T-helper 2 cell (primary cell): ENCODE measurements around the gene SPTBN1.
A peak's percentile ranks its signal among the peaks of the same experiment; 100 is the strongest.
"Not testable (repeated sequence)": the region's sequence is repeated elsewhere in the genome, so short reads cannot be mapped to it uniquely, and the experiment has no call there.

Experiments used
- DNase-seq, 5 experiments: peaks; one replicate each; pipeline versions ENCODE4 v3.0.0 to v3.0.0-alpha.2; 2012 to 2022

SPTBN1 gene

DNA sequence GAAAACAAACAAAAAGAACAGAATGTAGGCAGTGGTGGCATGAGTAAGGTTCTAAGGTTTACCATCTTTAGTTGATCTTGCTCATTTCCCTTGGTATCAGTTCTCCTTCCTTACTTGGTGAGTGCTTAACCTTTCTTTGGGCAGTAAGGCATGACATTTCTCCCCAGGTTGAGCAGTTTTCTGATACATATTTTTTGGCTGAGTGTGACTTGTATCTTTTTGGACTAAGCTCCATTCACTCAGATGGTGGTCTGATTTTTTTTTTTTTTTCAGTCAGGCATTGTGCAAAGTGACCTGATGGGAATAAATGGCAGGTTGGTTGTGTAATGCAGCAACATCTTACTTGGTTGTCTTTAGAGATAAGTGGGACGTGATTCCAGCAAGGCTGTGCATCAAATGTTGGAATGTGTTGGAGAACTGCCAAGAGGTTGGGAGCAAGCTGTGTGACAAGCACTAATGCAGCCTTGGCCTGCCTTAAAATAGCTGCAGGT lies 15.1 kb downstream of the SPTBN1 start:
- DNase-seq: no peak

DNA sequence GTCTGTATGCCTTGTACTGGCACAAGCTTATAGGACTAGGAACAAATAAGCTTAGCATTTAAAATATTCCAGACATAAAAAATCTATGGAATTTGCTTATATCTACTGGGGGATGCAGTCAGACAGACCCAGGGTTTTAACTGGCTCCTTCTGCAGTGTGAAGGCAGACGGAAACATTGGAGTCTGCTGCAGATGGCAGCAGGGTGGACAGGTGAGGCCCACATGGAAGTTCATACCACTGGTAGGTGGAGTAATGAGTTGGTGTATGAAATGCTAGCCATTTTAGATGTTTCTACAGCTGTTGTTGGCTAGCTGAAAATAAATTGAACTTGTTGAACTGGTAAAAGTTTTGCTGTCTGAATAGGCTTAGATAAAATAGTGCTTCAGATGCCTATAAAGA lies 17.7 kb downstream of the SPTBN1 start:
- no peak for DNase-seq

DNA sequence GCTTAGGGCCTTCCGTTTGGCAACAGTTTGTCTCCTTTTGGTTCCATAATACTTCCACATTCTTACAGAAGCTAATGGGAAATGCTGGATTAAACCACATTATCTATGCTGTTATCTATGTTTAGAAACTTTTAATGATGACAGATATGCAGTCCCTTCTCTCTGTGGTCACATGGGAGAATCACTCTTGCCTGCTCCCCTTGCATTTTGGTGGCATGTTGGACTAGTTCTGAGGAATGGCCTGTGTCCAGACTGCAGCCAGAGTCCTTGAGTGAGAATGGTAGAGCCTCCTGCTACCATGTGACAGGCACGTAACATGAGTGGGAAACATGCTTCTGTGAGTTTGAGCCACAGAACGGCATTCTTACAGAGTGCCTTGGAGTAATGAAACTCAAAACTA lies 19.2 kb downstream of the SPTBN1 start:
- DNase-seq: no peak

DNA sequence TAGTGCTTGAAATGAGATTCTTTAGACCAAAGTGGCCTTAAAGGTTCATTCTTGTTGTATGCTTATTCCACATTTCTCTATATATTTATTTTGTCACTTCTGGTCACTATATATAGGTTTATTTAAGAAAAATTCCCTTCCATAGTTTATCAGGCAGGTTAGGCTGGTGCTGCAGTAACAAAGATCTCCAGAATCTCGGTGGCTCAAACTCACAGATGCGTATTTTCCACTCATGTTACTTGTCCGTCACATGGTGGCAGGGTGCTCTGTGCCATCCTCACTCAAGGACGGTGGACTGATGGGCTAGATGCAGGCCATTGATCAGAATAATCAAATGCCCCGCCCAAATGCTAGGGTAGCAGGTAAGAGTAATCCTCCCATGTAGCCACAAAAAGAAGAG lies 19.8 kb downstream of the SPTBN1 start:
- DNase-seq: no peak

DNA sequence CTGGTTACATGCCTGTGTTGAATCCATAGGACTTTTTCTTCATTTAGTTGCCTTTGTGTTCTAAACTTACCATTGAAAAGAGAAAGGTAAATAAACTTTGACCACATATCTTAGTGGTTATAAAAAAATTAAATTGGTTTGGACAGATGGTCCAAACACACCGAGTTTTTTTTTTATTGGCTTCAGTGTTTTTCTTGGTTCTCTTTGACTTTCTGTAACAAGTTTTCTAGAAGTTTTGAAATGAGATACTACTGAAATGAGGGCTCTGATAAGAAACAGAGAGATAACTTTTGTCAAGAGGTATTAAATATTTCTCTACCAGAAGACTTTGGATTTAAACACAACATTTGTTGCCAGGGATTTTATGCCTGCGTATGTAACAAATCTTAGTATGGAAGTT lies 20.7 kb downstream of the SPTBN1 start:
- no peak for DNase-seq

DNA sequence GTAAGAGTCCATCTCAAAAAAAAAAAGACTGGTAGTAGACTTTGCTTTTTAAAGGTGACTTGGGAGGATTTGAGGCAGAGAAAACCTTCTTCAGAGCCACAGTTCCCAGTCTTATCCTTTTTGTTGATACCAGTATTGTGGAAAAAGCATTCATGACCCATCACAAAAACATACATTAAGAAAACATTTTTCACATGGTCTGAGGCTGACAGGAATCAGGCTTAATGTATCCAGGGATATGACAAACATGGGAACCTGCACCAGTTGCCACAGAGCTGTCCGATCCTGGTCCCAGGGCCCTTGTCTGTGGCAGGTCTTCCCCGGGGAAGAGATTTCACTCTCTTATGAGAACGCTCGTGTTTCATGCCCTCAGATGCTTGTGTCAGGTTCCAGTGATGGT lies 21.8 kb downstream of the SPTBN1 start:
- no peak for DNase-seq

DNA sequence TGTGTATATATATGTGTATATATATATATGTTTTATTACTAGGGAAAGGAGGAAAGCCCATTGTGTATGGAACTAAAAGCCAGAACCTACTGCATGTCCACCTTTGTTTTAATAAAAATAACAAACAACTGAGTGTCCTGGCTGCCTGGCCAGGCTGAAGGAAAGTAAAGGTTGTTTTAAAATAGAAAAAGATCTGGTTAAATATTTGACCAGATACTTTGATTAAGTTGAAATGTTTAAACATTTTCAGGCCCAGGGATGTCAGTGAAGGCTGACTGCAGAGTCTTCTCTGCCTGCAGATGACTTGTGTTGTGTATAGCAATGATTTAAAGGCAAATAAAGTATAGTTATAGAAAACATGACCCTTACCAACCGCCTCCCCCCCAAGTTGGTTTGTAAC lies 22.8 kb downstream of the SPTBN1 start:
- no peak for DNase-seq

DNA sequence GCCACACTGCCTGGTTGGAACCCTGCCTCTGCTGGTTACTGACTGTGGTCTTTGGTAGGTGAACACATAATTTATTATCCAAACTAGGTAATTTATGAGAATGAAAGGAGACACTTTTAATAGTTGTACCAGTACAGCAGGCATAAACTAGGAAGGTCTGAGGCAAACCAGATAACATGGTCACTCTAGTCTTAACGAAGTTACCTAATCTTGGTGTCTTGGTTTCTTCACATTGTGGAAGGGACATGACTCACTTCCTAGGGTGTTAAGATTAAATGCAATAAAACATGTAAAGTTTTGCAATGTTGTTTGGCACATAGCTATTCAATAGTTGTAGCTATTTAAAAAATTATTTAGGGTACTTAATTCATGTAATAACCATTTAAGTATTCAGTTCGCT lies 23.3 kb downstream of the SPTBN1 start:
- no peak for DNase-seq

DNA sequence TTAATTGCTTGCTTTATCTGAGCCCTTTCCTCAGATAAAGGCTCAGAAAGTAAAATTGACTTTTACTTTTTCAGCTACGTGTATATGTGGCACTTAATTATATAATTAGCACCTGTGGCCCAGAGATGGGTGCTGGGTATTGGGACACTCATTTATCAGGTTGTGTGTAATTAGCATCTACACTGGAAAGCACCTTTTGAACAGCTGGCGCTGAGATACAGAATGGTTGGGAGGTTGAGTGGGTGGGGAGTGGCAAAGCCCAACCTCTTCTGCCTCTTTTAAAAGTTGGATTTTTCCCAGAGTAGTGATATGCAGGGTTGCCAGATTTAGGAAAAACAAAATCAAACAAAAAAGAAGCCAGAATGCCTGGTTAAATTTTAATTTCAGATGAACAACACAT lies 23.9 kb downstream of the SPTBN1 start:
- DNase-seq: no peak

DNA sequence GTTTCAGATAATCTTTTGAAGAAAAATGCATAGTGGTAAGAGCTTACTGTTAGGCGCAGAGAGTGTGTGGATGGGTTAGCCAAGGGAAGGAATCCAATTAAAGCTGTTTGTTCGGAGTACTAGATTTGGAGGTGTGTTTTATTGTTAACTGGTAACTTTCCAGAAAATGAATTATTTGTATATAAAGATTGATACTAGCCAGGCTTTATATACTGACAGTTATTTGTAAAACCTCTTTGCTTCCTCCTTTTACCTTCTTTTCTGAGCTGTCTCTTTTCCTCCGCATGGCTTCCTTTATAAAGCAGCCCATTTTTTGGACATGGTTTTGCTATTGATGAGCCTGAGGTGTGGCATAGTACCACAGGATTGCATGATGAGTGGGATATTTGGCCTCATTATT lies 25.6 kb downstream of the SPTBN1 start:
- DNase-seq: no peak

DNA sequence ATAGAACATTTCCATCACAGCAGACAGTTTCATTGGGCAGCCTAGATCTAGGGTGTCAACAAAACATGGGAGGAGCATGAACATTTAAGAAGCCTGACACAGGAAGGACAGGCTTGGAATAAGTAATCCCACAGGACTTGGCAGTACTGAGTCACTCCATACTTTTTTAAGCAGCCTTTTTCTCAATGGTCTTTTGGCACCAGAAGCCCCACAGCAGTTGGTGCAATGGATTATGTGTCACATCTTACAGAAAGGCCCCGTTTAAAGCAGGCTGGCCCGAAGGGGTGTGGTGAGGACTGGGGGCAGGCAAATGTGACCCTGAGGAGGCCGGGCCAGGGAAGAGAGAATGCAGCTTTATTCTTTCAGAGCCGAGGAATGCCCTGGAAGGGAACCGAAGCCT lies 26.6 kb downstream of the SPTBN1 start:
- no peak for DNase-seq

DNA sequence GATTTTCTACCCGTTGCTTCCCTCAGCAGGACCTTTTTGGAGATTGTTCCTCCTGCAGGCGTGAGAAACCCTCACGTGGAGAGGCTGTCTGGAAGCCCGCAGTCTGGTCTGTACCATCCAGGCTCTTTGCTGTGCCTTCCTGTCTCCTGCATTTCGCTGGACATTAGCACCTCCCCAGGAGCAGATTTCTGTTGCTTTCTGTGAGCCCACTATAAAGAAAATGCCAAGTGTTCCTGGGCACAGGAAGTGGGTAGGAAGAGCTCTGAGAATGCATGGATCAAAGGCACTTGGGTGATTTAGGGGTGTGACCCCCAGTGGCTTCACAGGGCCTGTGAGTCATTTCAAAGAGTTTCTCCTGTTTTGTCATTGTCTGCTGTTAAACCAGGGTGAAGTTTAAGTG lies 27.3 kb downstream of the SPTBN1 start:
- DNase-seq: no peak

DNA sequence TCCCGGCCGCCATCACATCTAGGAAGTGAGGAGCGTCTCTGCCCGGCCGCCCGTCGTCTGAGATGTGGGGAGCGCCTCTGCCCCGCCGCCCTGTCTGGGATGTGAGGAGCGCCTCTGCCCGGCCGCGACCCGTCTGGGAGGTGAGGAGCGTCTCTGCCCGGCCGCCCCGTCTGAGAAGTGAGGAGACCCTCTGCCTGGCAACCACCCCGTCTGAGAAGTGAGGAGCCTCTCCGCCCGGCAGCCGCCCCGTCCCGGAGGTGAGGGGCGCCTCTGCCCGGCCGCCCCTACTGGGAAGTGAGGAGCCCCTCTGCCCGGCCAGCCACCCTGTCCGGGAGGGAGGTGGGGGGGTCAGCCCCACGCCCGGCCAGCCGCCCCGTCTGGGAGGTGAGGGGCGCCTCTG lies 29.6 kb downstream of the SPTBN1 start:
- not testable (repeated sequence) for DNase-seq

DNA sequence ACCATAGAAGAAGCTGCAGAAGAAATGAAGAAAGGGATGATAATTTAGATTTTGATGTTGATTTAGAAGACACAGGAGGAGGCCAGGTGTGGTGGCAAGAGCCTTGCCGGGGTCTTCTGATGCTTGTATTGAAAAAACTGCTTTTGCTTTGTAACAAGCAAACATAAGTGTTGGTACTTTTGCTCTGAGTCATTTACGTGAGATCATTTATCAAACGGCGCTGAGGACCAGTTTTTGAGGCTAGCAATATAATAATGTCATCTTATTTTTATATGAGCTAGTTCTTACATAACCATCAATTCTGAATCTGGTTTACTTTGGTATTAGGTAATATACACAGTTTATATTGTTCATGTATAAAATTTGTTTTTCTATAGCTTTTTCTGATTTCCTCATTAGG lies 30.6 kb downstream of the SPTBN1 start:
- DNase-seq: no peak

DNA sequence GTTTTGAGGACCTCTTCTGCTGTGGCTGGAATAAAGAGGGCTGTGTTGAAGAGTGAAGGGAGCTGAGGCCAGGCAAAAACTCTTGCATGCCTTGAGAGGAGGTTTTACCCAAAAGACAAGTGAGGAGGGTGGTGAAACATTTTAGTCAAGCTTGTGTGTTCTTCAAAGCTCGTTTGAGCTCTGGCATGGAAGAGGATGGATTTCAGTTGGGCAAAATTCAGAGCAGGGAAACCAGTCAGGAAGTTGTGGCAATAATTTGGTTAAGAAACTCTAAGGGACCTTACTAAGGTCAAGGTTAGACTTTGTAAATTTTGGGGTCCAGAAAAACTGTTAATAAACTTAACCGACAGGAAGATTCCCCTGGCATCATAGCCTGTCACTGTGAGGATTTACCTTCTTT lies 34.7 kb downstream of the SPTBN1 start:
- DNase-seq: no peak

DNA sequence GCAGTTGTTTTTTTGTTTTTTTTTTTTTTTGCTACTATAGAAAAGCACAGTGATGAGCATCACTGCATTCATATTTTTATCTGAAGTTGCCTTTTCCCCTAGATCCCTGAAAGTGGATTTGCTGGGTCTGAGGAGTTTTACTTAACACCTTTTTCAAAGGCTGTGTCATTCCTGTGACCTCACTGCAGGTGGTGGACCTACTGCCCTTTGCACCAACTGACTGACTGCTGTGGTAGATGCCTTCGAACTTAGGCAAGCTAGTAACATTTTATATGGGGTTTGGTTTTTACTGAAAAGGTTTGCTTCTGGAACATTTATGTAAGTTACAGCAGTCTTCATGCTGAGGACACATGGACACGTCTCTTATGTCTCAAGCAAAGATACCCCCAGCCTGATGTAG lies 36.2 kb downstream of the SPTBN1 start:
- no peak for DNase-seq

DNA sequence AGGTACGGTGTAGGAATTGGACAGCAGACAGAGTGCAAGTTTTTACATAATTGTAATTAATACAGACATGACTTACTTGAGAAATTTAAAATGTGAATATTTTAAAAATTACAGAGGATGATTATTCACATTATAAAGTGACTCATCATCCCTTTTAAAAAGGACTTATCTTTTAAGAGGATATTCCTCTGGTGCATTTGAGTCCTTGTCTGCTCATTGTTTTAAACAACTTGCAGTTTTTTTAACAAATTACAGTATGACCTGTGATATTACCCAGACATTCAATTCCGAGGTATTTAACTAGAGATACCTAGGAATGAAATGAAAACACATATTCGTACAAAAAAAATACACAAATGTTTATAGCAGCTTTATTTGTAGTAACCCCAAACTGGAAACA lies 38.0 kb downstream of the SPTBN1 start:
- no peak for DNase-seq

DNA sequence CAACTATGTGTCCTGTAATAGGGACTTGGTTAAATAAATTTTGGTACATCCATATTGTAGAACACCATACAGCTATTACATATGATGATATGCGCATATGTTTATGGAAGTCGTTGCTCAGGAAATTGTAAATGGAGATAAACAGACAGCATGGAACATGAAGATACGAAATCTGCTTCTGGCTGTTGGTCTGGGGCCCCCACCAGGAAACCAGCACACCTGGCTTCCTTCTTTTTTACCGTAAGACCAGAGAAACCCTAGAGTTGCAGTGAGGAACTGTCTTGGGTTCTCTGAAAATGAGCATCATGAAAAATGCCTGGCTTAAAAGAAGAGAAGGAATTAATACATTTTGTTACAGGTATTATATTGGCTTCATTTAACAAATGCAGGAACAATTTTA lies 40.8 kb downstream of the SPTBN1 start:
- no peak for DNase-seq

DNA sequence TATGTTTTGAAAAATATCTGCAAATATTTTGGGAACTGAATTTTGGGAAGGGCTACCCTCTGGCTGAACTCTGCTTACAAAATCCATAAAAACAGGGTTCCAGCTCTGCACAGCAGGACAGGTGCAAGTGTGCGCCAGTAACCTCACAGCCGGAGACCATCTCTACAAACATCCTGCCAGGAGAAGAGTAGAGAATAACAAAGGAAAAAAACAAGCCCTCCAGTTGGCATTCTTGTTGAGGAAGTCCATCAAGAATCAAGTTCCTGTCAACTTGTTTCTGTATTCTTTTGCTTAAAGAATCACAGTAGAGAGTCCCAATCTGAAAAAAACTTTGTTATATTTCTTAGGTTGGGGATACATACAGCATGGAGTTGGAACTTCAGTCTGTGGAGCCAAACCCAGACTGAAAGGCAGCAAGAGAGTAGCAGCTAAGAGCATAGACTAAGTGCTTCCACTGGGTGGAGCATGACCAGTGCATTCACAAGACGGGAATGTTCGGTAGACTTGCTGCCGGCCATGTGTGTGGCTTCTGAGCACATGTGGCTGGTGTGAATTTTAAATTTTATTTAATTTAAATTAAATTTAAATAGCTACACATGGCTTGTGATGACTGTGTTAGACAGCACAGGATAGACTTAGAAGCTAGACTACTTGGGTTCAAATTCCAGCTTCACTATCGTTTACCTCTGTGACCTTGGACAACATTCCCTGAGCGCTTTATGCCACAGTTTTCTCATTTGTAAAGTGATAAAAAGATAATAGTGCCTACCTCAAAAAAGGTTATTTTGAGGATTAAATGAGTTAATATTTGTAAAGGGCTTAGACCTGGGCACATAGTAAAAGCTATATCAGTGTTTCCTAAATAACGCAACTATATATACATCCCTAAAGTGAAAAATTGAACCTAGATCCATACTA lies 41.9 kb downstream of the SPTBN1 start:
- peak in 1 of 5 experiments; percentile 3 for DNase-seq

DNA sequence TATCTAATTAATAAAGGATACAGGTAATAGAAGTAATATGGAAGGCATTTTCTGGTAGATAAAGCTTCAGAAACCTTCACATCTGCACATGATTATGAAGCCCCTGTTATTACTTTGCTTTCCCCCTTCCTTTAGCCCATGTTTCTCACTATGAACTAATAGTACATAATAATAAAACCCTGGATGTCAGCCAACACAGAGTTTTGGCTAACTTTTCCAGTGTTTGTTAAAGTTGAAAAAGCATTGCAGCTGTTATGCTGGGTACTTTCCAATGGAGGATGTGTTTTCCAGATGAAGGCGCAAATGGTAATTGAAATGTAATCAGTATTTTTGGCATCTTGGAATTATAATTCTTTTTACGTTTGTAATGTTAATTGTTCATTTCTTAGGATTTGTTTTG lies 43.5 kb downstream of the SPTBN1 start:
- no peak for DNase-seq

DNA sequence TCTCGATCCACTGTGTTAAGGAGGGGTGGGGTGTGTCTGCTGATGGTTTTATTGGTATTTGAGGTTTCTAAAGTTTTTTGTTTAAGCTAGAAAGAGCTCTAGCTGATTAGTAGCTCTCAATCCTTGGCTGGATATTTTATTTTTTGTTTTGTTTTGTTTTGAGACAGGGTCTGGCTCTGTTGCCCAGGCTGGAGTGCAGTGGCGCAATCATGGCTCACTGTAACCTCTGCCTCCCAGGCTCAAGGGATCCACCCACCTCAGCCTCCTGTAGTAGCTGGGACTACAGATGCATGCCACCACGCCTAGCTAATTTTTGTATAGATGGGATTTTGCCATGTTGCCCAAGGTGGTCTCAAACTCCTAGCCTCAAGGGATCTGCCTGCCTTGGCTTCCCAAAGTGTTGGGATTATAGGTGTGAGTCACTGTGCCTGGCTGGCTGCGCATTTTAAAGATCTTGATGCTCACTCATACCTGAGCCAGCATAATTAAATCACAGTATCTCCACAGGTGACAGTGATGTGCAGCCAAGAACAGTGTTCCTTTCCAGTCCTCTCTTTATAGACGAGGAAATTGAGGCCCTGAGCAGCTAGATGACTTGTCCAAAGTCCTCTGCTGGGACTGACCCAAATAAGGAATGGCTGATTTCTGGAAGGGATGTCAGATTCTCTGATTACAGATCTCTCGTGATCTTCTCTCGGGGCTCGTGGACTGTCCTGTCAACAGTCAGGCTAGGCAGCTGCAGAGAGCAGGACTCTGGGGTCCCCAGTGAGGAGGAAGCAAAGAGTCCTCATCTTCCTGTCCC lies 44.5 kb downstream of the SPTBN1 start:
- DNase-seq: no peak

DNA sequence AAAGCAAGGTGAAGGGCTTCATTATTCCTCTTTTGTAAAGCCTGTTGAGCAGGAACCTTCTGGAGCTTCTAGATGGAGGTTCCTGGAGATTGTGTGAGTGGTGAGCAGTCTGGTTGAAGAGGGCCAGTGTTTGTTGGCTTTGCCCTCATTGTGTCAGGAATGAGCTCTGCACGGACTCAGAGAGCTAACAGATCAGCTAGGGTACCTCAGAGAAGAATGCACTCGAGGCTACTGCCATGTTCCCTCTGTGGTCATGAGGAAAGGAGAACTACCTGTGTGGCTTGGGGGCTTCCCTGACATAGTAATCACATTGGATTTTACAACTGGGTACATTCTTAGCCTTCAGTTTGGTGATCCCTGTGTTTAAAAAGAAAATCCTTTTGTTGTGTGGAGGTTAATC lies 46.6 kb downstream of the SPTBN1 start:
- no peak for DNase-seq

DNA sequence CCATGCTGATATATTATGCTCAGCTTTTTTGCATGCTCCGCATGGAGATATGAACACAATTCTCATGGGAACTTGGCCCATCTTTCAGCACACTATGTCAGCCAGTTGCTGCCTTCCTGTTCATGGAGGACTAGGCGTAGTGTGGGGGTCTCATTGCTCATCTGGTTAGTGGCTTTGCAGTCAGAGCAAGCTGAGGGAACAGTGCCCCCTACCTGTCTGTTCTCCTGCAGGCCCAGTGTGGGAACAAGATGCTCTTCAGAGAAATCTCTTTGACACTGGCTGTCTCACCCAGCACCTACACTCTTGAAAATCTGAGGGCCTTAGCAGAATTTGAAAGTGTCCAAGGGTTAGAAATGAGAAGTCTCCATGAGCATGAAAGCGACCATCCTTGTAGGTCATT lies 47.1 kb downstream of the SPTBN1 start:
- peak in 1 of 5 experiments; percentile 46 for DNase-seq

DNA sequence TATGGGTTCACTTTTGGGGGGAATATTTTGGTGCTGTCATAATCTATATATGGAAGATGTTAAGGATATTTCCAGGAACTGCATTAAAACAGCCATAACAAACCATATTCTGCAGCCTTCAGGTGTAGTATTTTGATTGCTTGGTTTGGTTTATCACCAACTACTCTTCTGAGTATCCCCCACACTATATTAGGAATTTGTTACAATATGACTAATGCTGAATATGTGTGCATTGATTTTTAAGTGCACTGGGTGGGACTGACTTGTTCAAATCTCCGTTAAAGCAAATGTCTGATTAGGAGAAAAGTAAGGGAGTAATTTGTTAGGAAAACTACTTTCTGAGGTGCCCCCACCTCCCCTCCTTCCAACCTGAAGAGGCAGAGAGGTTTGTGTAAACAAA lies 47.7 kb downstream of the SPTBN1 start:
- no peak for DNase-seq
